OCI-LY1 (cell line): ENCODE measurements around the gene CTDSPL.

Experiments used
- H2AFZ ChIP-seq: fragments of 200-600 bp; sonication (generic), shearing (Covaris generic); 2 replicates; pipeline ENCODE4 v1.6.0; 2014; ENCODE audit warnings: antibody characterized with exemption, mild to moderate bottlenecking, low read length
- H3F3A ChIP-seq: fragments of 200-600 bp; sonication (generic), shearing (Covaris generic); 2 replicates; pipeline ENCODE4 v1.6.0; 2014; ENCODE audit warnings: mild to moderate bottlenecking, antibody characterized with exemption, low read length, moderate library complexity; ENCODE audit not compliant: insufficient read depth
- H3K27ac ChIP-seq: fragments of 200-600 bp; sonication (generic); 2 replicates; pipeline ENCODE4 v1.5.1; 2014; ENCODE audit warnings: low read length, mixed run types, mild to moderate bottlenecking, low read depth; ENCODE audit not compliant: poor library complexity, severe bottlenecking
- H3K27me3 ChIP-seq: fragments of 200-600 bp; sonication (generic); 2 replicates; pipeline ENCODE4 v1.6.0; 2014; ENCODE audit warnings: antibody characterized with exemption, mild to moderate bottlenecking, low read length, moderate library complexity; ENCODE audit not compliant: insufficient read depth
- H3K36me3 ChIP-seq: fragments of 200-600 bp; sonication (generic); 2 replicates; pipeline ENCODE4 v1.6.1; 2014; ENCODE audit warnings: mild to moderate bottlenecking, antibody characterized with exemption, low read length, moderate library complexity, mixed read lengths; ENCODE audit not compliant: insufficient read depth
- H3K4me1 ChIP-seq: fragments of 200-600 bp; sonication (generic); 2 replicates; pipeline ENCODE4 v1.5.1; 2014; ENCODE audit warnings: mild to moderate bottlenecking, low read length, moderate library complexity; ENCODE audit not compliant: insufficient read depth, severe bottlenecking
- H3K4me2 ChIP-seq: fragments of 200-600 bp; sonication (generic), shearing (Covaris generic); 2 replicates; pipeline ENCODE4 v1.6.1; 2014; ENCODE audit warnings: low read length
- H3K4me3 ChIP-seq: fragments of 200-600 bp; sonication (generic); 2 replicates; pipeline ENCODE4 v1.5.1; 2014; ENCODE audit warnings: low read length, low read depth, mild to moderate bottlenecking, mixed read lengths; ENCODE audit not compliant: poor library complexity, severe bottlenecking
- H3K79me2 ChIP-seq: fragments of 200-600 bp; shearing (Covaris generic); 2 replicates; pipeline ENCODE4 v1.6.1; 2016; ENCODE audit warnings: mixed run types, low read length, mixed read lengths; ENCODE audit not compliant: insufficient read depth
- H3K9ac ChIP-seq: fragments of 200-600 bp; sonication (generic), shearing (Covaris generic); 2 replicates; pipeline ENCODE4 v1.6.1; 2014; ENCODE audit warnings: mild to moderate bottlenecking, low read length, mixed read lengths
- H3K9me2 ChIP-seq: fragments of 200-600 bp; sonication (generic), shearing (Covaris generic); 2 replicates; pipeline ENCODE4 v1.6.1; 2014; ENCODE audit warnings: low read depth, mild to moderate bottlenecking, low read length, mixed read lengths
- H3K9me3 ChIP-seq: fragments of 200-600 bp; shearing (Covaris generic); 2 replicates; pipeline ENCODE4 v1.6.1; 2014; ENCODE audit warnings: low read length, mixed read lengths
- H4K20me1 ChIP-seq: fragments of 200-600 bp; sonication (generic), shearing (Covaris generic); 2 replicates; pipeline ENCODE4 v1.6.0; 2016; ENCODE audit warnings: mild to moderate bottlenecking, low read length; ENCODE audit not compliant: insufficient read depth
- EZH2 ChIP-seq: fragments of 200-600 bp; sonication (generic), shearing (Covaris generic); IDR thresholded peaks from 2 replicates; pipeline ENCODE4 v1.8.0; 2017; ENCODE audit warnings: borderline replicate concordance, mixed run types, mild to moderate bottlenecking, antibody characterized with exemption, low read length, moderate library complexity, mixed read lengths
- TF ChIP-seq, protein P1 (sequence below): fragments of 200-600 bp; sonication (generic), shearing (Covaris generic); IDR thresholded peaks from 2 replicates; pipeline ENCODE4 v1.5.1; 2017; ENCODE audit warnings: mild to moderate bottlenecking, antibody characterized with exemption, low read length, moderate library complexity, mixed read lengths

The CTDSPL gene

DNA sequence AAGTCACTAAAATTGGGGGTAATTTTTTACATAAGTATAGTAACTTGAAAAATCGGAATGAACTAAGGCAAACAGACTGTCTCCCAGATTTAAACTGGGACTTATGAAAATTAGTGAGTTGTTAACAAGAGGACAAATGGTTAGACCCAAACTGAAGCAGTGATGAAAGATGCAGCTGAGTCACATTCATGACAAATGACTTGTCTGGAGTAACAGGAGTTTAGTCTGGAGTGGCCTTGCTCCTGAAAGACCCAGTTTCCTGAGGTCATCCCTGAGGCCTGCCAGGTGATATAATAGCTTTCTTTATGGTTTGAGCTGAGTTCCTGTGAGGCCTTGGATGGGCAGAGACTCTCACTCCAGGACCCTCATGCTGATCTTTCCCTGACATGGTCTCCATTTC, 9.6 kb upstream of the CTDSPL start:
- H3K9me3 ChIP-seq = no peaks in the 10 kb centered on the region
- H3K4me1 ChIP-seq = no peaks in the 10 kb centered on the region
- no peak overlapping the region for H3K4me3 ChIP-seq

DNA sequence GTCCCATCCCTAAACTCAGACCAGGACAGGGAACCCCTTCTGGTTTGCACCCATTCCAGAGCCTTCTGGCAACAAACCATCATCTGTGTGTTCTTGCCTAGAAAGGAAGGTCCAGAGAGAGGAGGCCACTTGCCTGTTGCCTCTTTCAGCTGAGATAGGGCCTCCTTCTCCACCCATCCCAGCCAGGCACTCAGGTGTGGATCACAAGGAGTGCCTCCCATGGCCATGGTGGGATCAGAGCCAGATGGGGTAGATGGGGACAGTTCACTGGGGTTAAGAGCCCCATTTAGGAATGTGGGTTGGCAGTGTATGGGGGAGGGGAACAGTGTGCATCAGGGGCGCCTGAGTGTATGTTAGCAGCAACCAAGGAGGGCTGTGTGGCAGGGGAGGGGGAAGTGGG, 8.9 kb upstream of the CTDSPL start:
- Histone ChIP-seq H3K79me2 (no peaks in the 10 kb centered on the region), H3K9me2 (no peaks in the 10 kb centered on the region)

More for the DNA sequence above, 9.6 kb upstream of the CTDSPL start:
- no peak overlapping the region for H3K4me2 ChIP-seq
- no peaks in the 10 kb centered on the region for H3K9me2 ChIP-seq
- no peaks in the 10 kb centered on the region; the same call in 1 of the 2 replicates for H3K36me3 ChIP-seq
- H3F3A ChIP-seq = no peaks in the 10 kb centered on the region
- H3K9ac ChIP-seq = no peak overlapping the region
- H4K20me1 ChIP-seq = no peaks in the 10 kb centered on the region
- TF ChIP-seq, protein P1, sequence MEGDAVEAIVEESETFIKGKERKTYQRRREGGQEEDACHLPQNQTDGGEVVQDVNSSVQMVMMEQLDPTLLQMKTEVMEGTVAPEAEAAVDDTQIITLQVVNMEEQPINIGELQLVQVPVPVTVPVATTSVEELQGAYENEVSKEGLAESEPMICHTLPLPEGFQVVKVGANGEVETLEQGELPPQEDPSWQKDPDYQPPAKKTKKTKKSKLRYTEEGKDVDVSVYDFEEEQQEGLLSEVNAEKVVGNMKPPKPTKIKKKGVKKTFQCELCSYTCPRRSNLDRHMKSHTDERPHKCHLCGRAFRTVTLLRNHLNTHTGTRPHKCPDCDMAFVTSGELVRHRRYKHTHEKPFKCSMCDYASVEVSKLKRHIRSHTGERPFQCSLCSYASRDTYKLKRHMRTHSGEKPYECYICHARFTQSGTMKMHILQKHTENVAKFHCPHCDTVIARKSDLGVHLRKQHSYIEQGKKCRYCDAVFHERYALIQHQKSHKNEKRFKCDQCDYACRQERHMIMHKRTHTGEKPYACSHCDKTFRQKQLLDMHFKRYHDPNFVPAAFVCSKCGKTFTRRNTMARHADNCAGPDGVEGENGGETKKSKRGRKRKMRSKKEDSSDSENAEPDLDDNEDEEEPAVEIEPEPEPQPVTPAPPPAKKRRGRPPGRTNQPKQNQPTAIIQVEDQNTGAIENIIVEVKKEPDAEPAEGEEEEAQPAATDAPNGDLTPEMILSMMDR = no peak
- TF ChIP-seq EZH2 = no peak
- no peaks in the 10 kb centered on the region for H3K79me2 ChIP-seq
- no peaks in the 10 kb centered on the region for H3K27me3 ChIP-seq
- no peak overlapping the region for H2AFZ ChIP-seq
- H3K27ac ChIP-seq = no peak overlapping the region

GRCh38 chr3:37853691-37854413, 7.8 kb upstream of the CTDSPL start:
- no peaks in the 10 kb centered on the region; the same call in 1 of the 2 replicates for H3K36me3 ChIP-seq
- H3K4me3 ChIP-seq = no peak overlapping the region
- H2AFZ ChIP-seq = no peak overlapping the region
- H3K79me2 ChIP-seq = no peaks in the 10 kb centered on the region
- no peak overlapping the region for H3K4me2 ChIP-seq
- H3K9me3 ChIP-seq = no peaks in the 10 kb centered on the region
- no peaks in the 10 kb centered on the region for H3K9me2 ChIP-seq
- H3K4me1 ChIP-seq = no peaks in the 10 kb centered on the region
- H3K27me3 ChIP-seq = no peaks in the 10 kb centered on the region
- no peaks in the 10 kb centered on the region for H4K20me1 ChIP-seq
- no peak for TF ChIP-seq EZH2
- TF ChIP-seq, protein P1 = no peak
- no peak overlapping the region for H3K9ac ChIP-seq
- H3F3A ChIP-seq = no peaks in the 10 kb centered on the region
- H3K27ac ChIP-seq = no peak overlapping the region

More for the DNA sequence above, 8.9 kb upstream of the CTDSPL start:
- Histone ChIP-seq H3K27ac (no peak overlapping the region), H3K36me3 (no peaks in the 10 kb centered on the region; the same call in 1 of the 2 replicates), H2AFZ (no peak overlapping the region), H3K4me3 (no peak overlapping the region), H3K9ac (no peak overlapping the region), H3K4me1 (no peaks in the 10 kb centered on the region), H3K9me3 (no peaks in the 10 kb centered on the region), H3K4me2 (no peak overlapping the region), H4K20me1 (no peaks in the 10 kb centered on the region), H3F3A (no peaks in the 10 kb centered on the region), H3K27me3 (no peaks in the 10 kb centered on the region)
- TF ChIP-seq, protein P1 = no peak
- no peak for TF ChIP-seq EZH2
